ENCODE results near the gene REPS1.
"Not testable (repeated sequence)": the region's sequence is repeated elsewhere in the genome, so short reads cannot be mapped to it uniquely, and the experiment has no call there.

REPS1 gene, protein sequence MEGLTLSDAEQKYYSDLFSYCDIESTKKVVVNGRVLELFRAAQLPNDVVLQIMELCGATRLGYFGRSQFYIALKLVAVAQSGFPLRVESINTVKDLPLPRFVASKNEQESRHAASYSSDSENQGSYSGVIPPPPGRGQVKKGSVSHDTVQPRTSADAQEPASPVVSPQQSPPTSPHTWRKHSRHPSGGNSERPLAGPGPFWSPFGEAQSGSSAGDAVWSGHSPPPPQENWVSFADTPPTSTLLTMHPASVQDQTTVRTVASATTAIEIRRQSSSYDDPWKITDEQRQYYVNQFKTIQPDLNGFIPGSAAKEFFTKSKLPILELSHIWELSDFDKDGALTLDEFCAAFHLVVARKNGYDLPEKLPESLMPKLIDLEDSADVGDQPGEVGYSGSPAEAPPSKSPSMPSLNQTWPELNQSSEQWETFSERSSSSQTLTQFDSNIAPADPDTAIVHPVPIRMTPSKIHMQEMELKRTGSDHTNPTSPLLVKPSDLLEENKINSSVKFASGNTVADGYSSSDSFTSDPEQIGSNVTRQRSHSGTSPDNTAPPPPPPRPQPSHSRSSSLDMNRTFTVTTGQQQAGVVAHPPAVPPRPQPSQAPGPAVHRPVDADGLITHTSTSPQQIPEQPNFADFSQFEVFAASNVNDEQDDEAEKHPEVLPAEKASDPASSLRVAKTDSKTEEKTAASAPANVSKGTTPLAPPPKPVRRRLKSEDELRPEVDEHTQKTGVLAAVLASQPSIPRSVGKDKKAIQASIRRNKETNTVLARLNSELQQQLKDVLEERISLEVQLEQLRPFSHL

DNA sequence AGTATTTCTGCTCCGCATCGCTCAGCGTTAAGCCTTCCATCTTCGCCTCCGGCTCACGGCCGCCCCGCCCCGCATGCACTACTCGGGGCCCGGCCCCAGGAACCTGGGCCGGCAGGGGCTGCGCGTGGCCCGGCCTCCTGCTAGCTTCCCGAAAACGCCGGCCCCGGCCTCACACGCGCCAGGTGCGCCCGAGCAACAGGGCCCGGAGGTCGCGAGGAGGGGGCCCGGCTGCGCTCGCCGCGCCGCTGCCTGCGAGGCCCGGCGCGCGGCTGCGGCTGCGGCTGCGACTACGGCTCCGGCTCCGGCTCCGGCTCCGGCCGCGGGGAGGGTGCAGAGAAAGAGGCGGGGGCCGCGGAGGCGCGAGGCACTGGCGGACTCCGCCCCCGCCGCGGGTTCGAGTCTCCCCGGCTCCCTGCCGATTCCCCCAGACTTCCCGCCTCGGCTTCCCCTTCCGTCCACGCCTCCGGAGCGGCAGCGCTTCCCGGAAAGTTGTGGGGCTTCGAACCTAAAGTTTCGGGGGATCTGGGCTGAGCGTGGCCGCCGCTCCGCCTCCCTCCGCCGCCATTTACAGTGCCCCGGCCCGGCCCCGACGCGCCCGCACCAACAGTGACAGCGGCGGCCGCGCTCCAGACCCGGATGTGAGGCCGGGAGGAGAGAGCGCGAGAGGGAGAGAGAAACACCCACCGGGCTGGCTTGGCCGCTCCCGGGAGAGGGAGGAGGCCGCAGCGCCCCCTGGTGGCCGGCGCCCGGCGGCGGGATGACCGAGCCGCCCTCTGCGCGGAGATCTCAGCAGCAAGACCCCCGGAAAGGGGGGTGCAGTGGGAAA is at the start of gene REPS1:
Gene REPS1, minus strand, starts transcription at position 611 of the 826 bp plus-strand sequence. Its CDS starts 571 bp downstream, at position 40.
- DNase-seq, result peak; percentile 93

DNA sequence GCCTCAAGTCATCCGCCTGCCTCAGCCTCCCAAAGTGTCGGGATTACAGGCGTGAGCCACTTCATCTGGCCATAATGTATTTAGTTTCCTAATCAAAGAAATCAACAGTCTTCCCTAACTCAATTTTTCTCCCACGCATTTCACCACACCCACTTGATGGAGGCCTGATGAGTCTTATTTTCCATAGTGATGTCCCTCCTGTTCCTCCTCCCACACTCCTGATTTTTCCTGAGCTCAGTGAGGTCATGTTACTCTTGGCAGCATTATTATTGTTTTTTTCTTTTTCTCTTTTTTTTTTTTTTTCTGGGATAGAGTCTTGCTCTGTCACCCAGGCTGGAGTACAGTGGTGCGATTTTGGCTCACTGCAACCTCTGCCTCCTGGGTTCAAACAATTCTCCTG is 49.4 kb upstream of the REPS1 start:
- DNase-seq, result no peak

DNA sequence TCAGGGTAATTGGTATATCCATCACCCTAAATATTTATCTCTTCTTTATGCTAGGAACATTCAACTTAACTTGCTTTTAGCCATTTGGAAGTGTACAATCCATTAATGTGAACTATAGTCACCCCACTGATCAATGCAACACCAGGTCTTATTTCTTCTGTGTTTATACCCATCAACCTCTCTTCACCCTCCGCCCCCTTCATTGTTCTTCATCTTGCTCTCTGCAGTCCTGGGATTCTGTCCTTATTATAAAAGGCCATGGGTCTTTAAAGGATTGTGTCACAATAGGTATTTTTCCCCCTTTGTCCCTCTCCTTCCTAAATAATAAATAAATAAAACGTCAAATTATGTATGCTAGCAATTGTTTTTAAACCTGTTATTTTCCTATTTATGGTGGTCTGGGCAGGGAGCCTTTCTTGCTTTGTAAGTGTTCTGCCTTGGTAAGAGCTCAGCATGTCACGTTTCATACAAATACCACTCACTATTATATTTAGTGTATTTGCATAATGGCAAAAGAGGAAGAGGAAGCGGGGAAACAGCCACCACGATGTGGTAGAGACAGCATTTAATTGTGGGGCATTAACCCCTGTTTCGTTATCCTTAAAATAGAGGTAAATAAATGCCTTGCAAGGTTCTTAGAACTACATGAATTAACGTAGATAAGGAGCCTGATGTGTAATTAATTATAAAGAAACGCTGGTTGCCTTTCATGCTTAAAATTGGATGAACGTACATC is 42.3 kb upstream of the REPS1 start:
- DNase-seq, result peak; percentile 41

DNA sequence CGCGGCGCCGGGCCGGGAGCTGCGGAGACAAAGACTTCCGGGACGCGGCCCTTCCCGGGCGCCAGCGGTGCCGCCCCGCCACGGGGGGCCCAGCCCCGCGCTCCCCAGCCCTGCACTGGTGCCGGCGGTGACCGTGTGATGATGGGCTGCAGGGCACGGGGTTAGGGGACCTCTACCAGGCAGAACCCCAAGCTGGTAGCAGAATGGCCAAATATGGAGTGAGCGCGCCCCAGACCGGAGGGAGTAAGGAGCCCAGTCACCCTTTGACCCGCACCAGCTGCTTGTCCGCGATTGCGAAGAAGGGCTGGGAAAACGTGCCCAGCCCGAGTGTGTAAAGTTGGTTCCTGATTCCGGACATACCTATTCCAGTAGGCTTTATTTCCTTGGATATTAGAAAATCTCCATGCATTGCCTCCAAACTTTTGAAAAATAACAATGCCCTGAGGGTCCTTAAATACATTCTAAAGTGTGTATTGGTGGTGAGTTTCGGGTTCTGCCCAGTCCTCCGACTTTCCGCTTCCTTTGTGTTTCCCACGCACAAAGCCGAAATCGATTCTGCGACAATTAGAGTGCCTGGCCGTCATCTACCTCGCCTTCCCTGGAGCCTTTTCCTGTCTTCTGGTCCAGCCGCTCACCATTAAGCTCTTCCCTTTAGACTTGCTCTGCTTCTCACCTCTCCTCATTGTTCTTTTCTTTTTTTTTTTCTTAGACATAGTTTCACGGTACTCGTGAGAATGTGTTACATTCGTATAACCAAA is 41.6 kb upstream of the REPS1 start:
- DNase-seq, result peak; percentile 36

DNA sequence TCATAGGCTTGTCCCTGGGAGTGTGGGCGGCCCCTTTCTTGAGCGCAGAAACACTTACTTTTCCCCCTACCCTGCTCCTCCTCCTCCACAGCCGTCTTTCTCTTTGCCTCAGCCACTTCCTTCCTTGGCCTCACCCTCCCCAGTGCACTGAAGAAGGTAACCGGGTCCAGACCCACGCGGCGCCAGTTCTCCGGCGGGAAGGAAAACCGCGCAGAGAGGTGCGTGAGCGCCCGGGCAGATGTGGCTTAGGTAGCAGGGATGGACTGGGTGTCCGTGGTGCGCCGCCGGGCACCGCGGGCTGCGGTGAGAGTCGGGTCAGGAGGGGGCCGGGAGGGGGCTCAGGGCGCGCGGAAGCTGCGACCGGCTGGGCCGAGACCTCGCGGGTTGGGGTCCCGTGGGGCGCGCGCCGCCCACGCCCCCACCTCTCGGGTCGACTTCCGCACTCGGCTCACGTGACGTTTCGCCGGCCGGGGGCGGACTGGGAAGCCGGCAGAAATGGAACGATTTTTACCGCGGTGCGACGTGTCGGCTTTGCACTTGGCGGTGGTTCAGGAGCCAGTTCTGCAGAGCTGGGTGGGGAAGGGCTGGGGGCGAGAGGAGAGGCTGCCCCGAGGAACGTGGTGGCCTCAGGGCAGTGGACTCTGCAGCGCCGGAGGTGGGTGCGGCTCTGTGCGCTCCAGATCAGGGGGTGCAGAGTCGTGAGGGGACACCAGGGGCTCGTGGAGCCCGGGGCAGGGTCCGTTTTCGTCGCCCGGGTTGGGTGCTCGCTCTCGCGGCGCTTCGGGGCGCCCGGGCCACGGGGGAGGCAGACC is 40.8 kb upstream of the REPS1 start, which contains the start of gene ABRACL:
Gene ABRACL, plus strand, starts transcription at position 88 of the 812 bp plus-strand sequence. CDS start 5,416 bp downstream, outside the sequence.
- peak; percentile 93 for DNase-seq

DNA sequence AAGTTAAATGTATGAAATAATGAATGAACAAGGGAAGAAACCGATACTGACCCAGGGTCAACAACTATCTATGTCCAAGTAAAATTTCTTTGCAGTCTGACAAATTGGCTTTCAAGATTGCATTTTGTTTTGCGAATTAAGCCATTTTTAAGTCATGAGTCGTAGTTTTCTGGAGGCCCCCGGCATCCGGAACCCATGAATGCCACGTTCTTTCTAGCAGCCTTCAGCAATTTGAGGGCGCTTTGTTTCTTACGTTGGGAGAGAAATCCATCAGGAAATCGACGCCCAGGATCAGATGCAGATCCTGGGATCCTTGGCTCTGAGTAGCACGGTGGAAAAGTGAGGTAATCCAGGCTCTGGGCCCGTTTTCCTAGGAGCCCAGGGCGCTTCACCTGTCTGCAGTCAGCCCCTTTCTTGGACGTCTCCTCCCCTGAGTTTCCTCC is 40.2 kb upstream of the REPS1 start:
- no peak for DNase-seq

DNA sequence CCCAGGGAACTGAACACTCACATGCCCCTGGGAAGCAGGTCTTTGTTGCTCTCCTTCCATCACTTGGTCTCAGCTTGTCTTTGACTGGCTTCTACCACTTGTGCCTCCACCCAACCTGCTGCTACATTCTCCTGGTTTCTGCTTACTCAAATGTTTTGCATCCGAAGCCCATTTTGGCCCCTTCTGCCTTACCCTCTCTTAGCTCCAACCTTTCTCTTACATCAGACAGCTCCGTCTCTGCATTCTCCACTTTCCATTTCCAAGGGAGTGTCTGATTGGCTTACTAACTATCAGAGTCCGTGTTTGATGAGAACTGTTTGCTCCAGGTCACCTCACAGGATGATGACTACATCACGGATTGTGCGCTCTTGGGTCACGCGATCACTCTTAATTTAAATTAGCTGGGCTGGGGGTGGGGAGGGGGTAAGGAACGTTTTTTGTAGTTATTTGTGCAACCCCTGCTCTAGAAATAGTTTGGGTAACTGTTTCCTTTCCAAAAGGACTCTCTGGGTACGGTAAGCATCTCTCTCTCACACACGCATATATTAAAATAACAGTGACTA is 39.6 kb upstream of the REPS1 start:
- peak; percentile 87 for DNase-seq

DNA sequence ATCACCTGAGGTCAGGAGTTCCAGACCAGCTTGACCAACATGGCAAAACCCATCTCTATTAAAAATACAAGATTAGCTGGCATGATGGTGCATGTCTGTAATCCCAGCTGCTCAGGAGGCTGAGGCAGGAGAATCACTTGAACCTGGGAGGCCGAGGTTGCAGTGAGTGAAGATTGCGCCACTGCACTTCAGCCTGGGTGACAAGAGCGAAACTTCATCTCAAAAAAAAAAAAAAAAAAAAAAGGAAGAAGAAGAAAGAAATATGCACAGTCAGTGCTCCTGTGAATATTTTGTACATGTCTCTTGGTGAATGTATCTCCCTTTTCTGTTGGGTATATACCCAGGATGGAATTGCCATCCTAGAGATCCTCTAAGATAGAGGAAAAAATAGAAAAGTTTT is 37.4 kb upstream of the REPS1 start:
- not testable (repeated sequence) for DNase-seq

DNA sequence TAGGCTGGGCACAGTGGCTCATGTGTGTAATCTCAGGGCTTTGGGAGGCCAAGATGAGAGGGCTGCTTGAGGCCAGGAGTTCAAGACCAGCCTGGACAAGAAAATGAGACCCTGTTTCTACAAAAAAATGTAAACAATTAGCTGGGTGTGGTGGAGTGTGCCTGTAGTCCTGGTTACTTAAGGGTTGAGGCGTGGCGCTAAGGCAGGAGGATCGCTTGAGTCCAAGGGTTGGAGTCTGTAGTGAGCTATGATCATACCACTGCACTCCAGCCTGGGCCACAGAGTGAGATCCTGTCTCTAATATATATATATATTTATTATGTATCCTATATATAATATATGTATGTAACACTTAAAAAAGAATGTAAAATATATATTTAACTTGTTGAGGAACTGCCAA is 32.6 kb upstream of the REPS1 start:
- DNase-seq, result no peak

DNA sequence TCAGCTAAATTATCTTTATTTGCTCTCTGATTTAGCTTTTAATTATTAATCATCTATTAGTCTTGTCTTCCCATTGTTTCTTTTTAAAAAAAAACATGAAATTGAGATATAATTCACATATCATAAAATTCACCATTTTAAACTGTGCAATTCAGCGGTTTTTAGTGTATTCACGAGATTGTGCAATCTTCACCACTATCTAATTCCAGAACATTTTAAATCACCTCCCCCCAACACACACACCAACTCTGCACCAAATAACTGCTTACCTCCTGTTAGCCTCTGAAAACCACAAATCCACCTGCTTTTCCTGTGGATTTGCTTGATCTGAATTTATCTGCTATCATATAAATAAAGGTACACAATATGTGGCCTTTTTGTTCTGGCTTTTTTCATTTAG is 31.7 kb upstream of the REPS1 start:
- no peak for DNase-seq

DNA sequence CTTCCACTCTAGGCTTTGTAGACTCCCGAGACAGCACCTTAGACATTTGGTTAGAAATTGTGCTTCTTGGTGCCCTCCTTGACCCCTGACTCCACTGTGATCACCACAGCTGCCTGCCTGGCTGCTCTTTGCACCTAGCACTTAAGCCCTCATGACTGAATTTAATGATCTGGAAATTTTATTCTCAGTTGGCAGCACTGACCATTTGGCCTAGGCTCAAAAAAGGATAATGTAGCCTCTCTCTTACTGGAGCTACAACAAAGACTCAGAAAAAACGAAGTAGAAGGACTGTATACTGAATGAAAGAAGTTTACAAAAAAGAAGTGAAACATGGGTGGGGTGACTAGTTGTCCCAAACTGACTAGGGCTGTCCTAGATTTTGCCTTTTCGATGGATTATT is 29.2 kb upstream of the REPS1 start:
- no peak for DNase-seq

DNA sequence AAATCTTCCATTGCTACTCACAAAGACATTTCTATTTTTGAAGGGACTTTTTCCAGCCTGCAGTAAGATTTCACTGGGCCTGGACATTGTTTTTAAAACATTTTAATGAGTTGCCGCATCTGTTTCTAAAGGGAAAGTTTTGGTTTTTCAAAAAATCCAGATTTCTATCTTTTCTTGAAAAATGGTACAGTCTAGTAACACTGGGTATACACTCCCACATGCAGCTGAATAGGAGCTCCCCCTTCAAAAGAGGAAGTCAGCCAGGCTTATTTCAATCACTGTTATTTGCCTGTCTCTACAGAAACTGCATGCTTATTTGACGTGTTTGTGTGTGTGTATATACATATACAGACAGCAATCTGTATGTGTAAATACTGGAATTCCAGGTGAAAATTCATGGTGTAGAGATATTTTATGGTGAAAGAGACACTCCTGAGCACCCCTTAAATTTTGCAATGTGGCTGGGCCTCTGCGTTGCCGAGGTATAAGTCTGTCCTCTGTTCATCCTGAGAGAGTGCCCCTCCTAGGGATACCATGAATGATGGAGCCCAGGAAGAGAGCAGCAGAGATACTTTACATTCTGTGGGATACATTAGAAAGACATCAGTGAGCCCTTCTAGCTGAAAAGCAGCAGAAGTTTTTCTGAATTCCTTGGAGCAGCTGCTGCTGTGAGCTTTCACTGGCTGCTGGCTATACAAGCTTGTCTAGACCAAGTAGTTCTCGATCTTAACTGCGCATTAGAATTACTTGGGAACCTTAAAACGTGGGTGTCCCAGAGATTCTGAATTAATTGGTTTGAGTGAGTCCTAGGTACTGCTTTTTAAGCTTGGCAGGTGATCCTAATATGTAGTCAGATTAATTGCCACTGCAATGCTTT is 28.5 kb upstream of the REPS1 start:
- DNase-seq, result no peak

DNA sequence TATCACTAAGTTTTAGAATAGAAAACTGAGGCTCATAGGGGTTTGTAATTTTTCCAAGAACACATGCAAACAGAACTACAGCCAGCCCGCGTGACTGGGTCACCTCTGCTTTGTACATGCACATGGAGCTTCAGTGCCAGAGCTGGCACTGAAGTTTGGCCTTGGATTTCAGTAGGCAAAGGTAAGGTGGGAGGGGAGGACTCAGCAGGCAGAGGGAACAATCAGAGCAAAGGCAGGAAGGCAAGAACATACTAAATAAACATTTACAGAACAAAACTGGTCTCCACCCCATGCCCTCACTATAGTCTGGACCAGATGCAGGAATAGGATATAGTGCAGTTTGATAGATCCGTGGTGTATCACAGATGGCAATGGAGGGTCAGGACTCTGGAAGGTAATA is 26.9 kb upstream of the REPS1 start:
- no peak for DNase-seq

DNA sequence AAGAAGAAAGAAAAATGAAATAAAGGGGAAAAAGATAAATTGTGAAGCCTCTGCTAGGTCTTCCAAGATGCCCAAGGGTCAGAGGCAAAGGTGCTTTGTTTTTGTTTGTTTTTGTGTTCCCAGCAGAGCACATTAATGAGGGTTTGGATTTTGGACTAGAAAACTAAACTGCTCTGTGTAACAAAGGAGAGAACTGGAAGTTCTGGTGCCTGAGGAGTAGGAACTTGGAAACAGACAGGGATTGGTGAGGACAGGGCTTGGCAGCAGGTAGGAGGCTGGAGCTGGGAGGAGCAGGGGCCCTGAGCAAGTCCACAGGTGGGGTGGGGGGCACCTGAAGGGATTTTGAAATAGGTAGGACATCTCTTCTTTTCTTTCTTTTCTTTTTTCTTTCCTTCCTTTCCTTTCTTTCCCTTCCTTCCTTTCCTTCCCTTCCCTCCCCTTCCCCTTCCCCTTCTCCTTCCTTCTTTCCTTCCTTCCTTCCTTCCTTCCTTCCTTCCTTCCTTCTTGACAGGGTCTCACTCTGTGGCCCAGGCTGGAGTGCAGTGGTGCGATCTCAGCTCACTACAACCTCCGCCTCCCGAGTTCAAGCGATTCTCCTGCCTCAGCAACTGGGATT is 25.2 kb upstream of the REPS1 start:
- no peak for DNase-seq

DNA sequence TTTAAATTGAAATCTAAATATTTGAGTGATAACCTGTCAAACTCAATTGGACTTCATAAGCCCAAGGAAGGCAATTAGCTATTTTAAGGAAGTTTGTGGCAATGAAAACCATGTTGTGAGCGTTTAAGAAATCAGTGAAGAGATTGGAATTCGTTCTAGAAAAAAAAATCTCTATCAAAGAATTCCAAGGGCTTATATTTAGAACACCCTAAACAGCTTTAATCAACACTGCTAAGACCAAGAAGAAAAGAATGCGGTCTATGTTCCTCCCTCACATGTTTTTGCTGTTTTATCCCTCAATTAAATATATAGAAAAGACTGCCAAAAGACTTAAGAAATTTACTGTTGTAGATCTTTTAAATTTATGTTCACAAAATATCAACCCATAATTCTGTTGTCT is 23.9 kb upstream of the REPS1 start:
- no peak for DNase-seq

DNA sequence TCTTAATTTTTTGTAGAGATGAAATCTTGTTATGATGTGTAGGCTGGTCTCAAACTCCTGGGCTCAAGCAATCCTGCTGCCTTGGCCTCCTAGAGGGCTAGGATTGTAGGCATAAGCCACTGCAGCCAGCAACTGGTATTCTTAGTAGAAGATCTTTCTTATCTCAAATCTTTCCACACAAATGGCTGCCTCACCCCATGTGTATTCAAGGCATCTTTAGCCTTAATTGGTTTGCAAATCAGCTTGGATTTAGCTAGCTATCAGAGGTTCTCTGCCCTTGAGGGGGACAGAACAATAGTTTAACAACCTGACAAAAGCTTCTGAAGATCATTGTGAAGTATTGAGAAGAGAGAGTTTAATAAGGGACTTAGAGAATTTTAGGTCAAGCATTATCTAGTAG is 22.6 kb upstream of the REPS1 start:
- DNase-seq, result no peak

DNA sequence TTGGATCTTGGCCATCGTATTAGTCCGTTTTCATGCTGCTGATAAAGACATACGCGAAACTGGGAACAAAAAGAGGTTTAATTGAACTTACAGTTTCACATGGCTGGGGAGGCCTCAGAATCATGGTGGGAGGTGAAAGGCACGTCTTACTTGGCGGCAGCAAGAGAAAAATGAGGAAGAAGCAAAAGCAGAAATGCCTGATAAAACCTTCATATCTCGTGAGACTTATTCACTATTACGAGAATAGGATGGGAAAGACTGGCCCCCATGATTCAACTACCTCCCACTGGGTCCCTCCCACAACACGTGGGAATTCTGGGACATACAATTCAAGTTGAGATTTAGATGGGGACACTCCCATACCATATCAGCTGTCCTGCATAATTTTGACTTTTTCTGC is 20.1 kb upstream of the REPS1 start:
- DNase-seq, result no peak

DNA sequence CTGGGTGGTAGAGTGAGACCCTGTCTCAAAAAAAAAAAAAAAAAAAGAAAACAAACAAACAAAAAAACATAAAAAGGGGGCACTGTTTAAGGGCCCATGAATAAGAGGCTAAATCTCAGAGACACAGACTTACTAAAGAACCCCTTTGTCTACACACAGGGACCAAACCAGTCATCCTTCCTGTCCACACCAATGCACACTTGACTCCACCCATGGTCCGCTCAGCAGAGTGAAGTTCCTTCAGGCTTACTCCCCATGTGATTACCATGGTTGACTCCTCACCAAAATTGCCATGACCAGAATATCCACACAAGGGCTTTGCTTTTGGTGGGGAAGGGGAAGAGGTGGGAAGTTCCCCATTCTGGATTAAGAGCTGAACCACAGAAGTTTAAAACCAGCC is 19.4 kb upstream of the REPS1 start:
- DNase-seq, result no peak

DNA sequence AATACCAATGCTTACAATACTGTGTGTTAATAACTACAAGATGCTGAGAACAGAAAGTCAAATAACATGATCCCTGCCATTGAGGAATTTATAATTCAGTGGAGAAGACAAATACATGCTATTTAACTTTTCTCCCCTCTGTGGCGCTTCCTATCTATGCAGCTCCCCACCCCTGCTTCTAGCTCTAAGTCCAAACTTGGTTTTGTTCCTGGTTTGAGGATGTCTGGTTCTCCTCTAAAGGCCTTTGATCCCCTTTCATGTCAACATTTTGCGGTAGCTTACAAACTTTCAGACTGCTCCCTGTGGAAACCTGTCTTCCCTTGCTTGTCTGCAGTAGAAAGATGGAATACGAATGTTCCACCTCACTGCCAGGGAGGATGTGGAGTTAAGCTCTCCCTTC is 18.4 kb upstream of the REPS1 start:
- DNase-seq, result no peak

Measured in activated CD4-positive, alpha-beta T cell treated with anti-CD3 and anti-CD28 coated beads, Interleukin-2, amount 50 U/mL, for 16 hours (primary cell).